GM19023 (cell line): ENCODE results near the gene DGKA.
"Not testable (repeated sequence)": the region's sequence is repeated elsewhere in the genome, so short reads cannot be mapped to it uniquely, and the experiment has no call there.

Source experiments
- ATAC-seq: cut with Tn5 transposase; IDR thresholded peaks from one replicate; pipeline ENCODE4 v1.9.1; 2021; ENCODE audit warnings: mild to moderate bottlenecking, moderate library complexity; ENCODE audit not compliant: unreplicated experiment

The DGKA gene

DNA sequence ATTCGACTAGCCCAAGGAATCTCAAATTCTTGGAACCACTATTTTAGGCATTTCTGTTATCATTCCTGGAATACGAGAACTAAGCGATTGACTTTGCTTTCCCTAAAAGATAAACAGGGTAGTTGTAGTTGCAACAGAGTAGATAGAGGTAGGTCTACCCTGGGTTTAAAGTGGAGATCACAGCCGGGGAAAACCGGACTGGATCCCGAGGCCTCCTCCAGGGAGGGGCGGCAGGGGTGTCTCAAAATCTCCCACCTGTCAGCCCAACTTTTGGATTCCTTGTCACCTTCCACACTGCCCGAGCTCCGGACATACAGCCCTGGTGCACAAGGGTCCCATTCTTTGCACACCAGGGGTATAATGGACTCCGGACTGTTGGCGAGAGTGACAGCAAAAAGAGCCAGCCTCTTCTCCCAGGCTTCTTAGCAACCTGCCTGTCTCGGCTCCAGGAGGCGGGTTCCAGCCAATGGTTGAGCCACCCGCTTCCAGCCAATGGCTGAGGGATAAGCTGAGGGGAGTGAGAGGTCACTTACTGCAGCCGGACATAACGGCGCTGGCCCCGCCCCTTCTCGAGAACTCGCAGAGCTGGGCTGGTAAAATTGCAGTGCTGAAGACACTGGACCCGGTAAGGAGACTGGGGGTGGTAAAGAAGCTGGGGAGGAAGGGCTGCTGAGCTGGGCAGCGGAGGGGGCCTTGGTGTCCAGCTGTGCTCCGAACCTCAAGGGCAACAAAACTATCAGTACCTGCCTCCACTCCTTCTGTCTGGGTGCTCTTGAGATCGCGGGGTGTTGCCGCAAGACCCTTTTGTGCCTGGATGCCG is 66.0 kb downstream of the DGKA start, which contains the start of gene SUOX:
Gene SUOX (plus strand): TSS at position 562 of the 820 bp plus-strand sequence. CDS start 4,946 bp downstream, outside the sequence.
- ATAC-seq = peak; percentile 100

DNA sequence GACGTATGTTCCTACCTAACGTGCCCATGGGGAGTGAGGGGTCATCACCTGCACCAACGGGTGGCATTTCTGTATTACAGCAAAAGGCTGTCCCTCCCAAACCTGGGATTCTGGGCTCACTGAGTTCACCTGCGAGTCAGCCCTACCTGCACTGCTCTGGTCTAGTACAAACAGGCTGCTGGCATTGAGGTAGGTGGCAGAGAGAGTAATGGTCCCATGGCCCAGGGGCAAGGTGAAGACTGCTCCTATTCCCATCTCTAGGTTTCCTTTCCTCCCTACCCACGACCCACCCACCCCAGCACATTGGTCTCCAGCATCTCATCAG is 66.5 kb downstream of the DGKA start:
- no peak for ATAC-seq

DNA sequence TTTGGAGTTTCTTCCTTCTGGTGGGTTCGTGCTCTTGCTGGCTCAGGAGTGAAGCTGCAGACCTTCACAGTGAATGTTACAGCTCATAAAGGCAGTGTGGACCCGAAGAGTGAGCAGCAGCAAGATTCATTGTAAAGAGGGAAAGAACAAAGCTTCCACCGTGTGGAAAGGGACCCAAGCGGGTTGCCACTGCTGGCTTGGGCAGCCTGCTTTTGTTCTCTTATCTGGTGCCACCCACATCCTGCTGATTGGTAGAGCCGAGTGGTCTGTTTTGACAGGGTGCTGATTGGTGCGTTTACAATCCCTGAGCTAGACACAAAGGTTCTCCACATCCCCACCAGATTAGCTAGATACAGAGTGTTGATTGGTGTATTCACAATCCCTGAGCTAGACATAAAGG is 68.6 kb downstream of the DGKA start:
- ATAC-seq = not testable (repeated sequence)

DNA sequence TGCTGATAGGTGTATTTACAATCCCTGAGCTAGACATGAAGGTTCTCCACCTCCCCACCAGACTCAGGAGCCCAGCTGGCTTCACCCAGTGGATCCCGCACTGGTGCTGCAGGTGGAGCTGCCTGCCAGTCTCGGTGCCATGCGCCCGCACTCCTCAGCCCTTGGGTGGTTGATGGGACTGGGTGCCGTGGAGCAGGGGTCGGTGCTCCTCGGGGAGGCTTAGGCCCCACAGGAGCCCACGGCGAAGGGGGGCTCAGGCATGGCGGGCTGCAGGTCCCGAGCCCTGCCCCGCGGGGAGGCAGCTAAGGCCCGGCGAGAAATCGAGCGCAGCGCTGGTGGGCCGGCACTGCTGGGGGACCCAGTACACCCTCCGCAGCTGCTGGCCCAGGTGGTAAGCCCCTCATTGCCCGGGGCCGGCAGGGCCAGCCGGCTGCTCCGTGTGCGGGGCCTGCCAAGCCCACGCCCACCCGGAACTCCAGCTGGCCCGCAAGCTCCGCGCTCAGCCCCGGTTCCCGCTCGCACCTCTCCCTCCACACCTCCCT is 69.1 kb downstream of the DGKA start:
- ATAC-seq = not testable (repeated sequence)

DNA sequence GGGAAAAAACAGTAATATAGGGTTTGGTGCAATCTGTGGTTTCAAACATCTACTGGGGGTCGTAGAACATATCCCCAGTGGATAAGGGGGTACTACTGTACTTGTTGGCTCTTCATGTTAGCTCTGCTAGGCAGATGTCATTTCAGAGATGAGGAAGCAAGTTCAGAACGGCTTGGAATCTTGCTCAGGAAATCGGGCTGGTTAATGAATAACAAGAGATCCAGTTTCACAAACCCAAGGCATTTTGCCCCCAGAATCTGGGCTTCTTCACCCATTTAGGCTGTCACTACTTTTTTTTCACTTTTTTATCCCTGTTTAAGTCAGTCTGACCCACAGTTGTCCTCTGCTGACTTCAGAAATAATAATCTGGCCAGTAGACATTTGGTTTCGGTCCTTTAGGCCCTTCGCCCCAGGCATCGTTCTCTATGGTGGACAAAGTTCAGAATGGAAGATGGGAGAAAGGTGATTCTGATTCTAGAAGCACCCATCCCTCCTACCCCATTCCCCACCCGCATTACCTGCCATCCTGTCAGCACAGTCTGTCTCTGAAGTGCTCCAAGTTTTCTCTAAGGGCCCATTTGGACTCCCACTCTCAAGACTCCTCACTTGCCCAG is 70.6 kb downstream of the DGKA start:
- ATAC-seq = no peak

DNA sequence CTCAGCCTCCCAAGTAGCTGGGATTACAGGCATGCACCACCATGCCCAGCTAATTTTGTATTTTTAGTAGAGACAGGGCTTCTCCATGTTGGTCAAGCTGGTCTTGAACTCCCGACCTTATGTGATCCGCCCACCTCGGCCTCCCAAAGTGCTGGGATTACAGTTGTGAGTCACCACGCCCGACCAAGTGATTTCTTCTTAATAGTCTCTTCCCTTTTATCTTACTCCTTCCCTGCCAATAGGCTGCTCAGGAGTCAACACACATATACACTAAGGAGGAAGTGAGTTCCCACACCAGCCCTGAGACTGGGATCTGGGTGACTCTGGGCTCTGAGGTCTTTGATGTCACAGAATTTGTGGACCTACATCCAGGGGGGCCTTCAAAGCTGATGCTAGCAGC is 72.4 kb downstream of the DGKA start:
- ATAC-seq = not testable (repeated sequence)
